ENCODE results near the gene SPEF2.

SPEF2 gene

GRCh38 chr5:35780236-35780635 is 162.6 kb downstream of the SPEF2 start:
- DNase-seq (ENCODE audit: low spot score): peak; percentile 76

- DNase-seq (ENCODE audit: low spot score): no peak
Observed at GRCh38 chr5:35781181-35781790, 163.6 kb downstream of the SPEF2 start.

GRCh38 chr5:35783551-35783950 is 165.9 kb downstream of the SPEF2 start:
- no peak for DNase-seq (ENCODE audit: low spot score)

- peak; percentile 72 for DNase-seq (ENCODE audit: low spot score)
Observed at GRCh38 chr5:35785601-35786085, 168.0 kb downstream of the SPEF2 start.

GRCh38 chr5:35788724-35789123 is 171.1 kb downstream of the SPEF2 start:
- no peak for DNase-seq (ENCODE audit: low spot score)

GRCh38 chr5:35789732-35790456 is 172.2 kb downstream of the SPEF2 start:
- DNase-seq (ENCODE audit: low spot score): peak; percentile 65

GRCh38 chr5:35790457-35790822 is 172.8 kb downstream of the SPEF2 start:
- no peak for DNase-seq (ENCODE audit: low spot score)

GRCh38 chr5:35794328-35794619 is 176.6 kb downstream of the SPEF2 start:
- DNase-seq (ENCODE audit: low spot score): no peak

DNA sequence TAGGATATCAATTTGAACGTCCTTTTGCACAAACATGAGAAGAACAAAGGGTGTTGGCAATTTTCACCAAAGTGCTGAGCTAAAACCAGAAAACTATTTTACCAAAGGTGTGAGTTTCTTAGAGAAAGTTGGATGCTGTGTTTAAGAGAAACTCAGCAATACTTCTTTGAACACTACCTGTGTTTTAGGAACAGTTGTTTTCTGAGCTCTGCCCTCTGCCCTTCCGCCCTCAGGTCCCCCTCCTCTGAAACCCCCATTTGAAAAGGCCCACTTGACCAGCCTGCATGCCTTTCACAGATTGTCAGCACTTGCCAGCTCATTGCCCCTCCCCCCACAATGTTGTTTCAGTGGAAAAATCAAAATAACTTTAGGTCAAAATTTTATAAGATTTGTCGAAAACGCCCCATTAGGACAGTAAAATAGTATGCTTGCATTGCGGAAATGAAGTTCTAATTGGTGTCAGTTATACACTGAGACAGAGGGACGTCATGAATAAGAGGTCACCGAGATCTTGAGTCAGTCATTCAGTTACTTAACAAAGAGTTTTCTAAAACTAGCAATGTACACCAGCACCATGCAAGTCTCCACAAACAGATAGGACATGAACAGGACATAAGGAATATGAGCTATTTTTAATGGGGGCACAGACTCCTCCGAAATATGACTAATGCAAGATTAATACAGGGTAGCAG is 177.2 kb downstream of the SPEF2 start:
- no peak for DNase-seq (ENCODE audit: low spot score)

DNA sequence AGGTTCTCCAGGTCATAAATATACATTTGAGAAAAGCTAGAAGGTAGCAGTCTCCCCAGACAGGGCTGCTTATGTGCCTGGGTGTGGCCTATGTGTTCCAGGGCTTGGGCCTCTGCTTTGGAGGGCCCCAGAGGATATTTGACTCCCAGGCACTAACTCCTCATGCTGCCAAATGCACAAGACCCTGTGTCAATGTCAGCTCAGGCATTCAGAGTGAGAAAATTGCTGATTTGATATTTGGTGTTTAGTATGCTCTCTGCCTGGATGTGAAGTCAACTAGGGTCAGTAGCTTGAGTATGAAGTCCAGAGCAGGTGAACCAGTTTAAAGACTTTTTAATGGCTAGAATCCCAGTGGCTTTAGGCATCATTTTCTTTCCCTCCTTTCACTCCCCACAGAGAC is 181.5 kb downstream of the SPEF2 start:
- no peak for DNase-seq (ENCODE audit: low spot score)

DNA sequence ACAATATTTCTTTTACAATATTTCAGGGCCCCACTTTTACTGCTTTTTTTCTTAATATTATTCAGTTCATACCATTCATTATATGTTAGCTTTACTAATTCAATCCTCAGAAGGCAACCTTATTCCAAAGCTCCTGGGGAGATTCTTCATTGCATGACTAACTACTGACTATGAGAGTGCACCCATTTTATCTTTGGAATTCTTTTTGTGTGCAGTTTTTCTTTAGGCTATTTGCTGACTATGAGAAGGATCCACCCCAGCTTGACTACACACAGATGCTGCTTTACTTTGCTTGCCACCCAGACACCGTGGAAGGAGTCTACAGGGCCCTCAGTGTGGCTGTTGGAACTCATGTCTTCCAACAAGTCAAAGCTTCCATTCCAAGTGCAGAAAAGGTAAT is 182.1 kb downstream of the SPEF2 start:
- DNase-seq (ENCODE audit: low spot score): no peak

DNA sequence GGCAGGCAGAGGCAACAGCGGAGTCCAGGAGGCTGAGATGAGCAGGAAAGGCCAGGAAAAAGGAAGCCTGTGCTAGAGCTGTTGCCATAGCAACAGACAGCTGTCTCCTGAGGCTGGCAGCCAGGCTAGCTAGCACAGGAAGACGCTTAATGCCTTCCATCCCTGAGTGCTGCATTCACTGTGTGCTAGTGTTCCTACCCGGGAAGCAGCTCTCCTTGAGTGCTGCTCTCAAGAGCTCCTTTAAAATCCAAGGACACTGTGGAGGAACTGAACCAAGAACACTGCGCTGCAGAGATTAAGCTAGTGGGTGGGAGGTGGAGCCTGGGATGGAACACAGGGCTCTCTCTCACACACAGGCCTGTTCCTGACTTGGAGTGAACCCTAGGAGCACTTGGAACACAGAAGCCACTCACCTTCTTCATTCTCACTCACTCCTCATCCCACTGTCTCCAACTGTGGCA is 185.6 kb downstream of the SPEF2 start:
- DNase-seq (ENCODE audit: low spot score): peak; percentile 42

GRCh38 chr5:35804201-35804653 is 186.6 kb downstream of the SPEF2 start:
- peak; percentile 44 for DNase-seq (ENCODE audit: low spot score)

DNA sequence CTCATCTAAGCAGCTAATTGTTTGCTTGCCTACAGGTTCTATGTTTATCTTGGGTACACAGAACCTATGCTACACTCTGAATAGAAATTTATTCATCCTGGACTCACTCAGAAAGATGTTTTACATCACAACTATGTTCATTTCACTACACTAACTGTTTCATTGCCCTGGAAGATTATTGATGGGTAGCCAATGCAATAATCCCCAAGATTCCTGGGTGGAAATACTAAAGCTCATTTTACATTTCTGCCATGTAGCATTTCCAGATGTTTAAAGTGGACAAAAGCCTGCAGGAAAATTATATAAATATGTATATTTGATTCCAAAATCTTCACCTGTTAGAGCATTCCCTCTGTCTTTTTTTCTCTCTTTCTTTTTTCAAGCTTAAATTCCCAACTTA is 187.2 kb downstream of the SPEF2 start:
- DNase-seq (ENCODE audit: low spot score): no peak

DNA sequence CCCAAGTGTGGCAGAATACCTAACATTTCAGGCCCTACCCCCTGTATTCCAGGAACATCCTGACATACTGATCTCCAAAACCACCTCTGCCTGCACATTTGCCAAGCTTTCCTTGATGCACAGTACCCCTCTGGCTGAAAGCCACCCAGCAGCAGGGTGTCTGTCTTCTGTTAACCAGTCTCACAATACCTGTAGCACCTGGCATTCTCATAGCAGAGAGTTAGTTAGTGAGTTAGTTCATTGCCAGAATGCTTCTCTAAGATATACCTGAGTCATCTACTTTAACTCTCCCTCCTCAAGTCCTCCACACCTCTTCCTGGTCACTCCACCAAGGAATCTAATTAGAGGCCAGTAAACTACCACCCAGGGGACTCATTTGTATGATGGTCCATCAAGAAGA is 192.9 kb downstream of the SPEF2 start:
- DNase-seq (ENCODE audit: low spot score): peak; percentile 56

- peak; percentile 87 for DNase-seq (ENCODE audit: low spot score)
Observed at GRCh38 chr5:35811108-35811741, 193.6 kb downstream of the SPEF2 start.

GRCh38 chr5:35813521-35813920 is 195.9 kb downstream of the SPEF2 start:
- DNase-seq (ENCODE audit: low spot score): no peak

GRCh38 chr5:35815089-35815936 is 197.7 kb downstream of the SPEF2 start:
- peak; percentile 65 for DNase-seq (ENCODE audit: low spot score)

- DNase-seq (ENCODE audit: low spot score): peak; percentile 73
Observed at GRCh38 chr5:35816881-35817521, 199.3 kb downstream of the SPEF2 start.

- DNase-seq (ENCODE audit: low spot score): no peak
Observed at GRCh38 chr5:35819026-35819425, 201.4 kb downstream of the SPEF2 start.

GRCh38 chr5:35819668-35820067 is 202.0 kb downstream of the SPEF2 start:
- DNase-seq (ENCODE audit: low spot score): peak; percentile 45

Data from CD4-positive, alpha-beta T cell treated with Interleukin-2 at 100 ng/mL for 4 hours (primary cell).